Jurkat, Clone E6-1 (cell line): Measurements from ENCODE around the gene CBY2. TPM values are rescaled to one million over a fixed set of nuclear protein-coding genes. Genes with fewer than 3 reads are reported as not detected.
"Not testable (repeated sequence)": the region's sequence is repeated elsewhere in the genome, so short reads cannot be mapped to it uniquely, and the experiment has no call there.

Experiments
- DNase-seq: peaks from one replicate; pipeline ENCODE4 v3.0.0-alpha.2; 2011; ENCODE audit warnings: low read depth, low spot score
- H3K4me3 ChIP-seq: 2 replicates; pipeline ENCODE4 v1.5.1; 2011; ENCODE audit warnings: mild to moderate bottlenecking, low read length, control low read depth, moderate library complexity
- polyA plus RNA-seq: library from polyadenylated mRNA; unstranded; fragments of >200 nt; gene quantifications from one replicate; pipeline ENCODE4 v1.2.1, GENCODE V29; 2012; ENCODE audit warnings: missing spikeins; ENCODE audit not compliant: insufficient read length, insufficient read depth

The CBY2 gene, protein sequence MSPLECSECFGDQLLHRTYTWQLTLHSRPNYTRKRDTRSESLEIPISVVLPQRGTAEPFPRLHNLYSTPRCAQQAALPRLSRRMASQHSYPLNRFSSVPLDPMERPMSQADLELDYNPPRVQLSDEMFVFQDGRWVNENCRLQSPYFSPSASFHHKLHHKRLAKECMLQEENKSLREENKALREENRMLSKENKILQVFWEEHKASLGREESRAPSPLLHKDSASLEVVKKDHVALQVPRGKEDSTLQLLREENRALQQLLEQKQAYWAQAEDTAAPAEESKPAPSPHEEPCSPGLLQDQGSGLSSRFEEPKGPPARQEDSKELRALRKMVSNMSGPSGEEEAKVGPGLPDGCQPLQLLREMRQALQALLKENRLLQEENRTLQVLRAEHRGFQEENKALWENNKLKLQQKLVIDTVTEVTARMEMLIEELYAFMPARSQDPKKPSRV
- not detected for polyA plus RNA-seq

DNA sequence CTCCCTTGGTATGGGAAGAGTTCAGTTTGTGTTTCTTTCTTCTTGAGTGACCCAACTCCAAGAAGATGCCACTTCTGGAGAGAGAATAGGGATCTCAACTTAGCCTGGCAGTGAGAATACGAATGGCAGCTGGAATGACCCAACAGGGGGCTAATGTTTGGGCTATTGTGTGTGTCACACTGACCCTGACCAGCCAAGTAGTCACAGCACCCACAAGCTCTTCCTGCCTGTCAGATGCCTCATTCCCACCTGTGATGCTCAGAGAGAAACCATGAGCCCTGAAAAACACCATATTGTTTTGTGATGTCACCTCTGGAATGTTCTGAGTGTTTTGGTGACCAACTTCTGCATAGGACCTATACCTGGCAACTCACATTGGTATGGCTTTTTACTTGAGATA lies at the start of gene CBY2:
CBY2 (plus strand) TSS at position 233 of the 400 bp plus-strand sequence; CDS start at position 304, 71 bp downstream.
- DNase-seq = no peak
- no peak within 1 kb of the TSS for H3K4me3 ChIP-seq

DNA sequence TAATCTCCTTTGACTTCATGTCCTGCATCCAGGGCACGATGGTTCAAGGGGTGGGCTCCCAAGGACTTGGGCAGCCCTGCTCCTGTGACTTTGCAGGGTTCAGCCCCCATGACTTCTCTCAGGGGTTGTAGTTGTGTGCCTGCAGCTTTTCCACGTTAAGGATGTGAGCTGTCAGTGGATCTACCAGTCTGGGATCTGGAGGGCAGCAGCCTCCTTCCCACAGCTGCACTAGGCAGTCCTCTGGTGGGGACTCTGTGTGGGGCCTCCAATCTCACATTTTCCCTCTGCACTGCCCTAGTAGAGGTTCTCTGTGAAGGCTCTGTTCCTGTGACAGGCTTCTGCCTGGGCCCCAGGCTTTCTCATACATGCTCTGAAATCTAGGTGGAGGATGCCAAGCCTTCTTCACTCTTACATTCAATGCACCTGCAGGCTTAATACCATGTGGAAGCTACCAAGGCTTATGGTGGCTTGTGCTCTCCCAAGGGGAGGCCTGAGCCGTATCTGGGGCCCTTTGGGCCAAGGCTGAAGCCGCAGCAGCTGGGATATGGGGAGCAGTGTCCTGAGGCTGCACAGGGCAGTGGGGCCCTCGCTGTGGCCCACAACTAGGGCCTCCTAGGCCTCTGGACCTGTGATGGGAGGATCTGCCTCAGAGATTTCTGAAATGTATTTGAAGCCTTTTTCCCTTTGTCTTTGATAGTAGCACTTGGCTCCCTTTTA lies 47.3 kb upstream of the CBY2 start:
- no peak for DNase-seq
- H3K4me3 ChIP-seq = no peak overlapping the region

DNA sequence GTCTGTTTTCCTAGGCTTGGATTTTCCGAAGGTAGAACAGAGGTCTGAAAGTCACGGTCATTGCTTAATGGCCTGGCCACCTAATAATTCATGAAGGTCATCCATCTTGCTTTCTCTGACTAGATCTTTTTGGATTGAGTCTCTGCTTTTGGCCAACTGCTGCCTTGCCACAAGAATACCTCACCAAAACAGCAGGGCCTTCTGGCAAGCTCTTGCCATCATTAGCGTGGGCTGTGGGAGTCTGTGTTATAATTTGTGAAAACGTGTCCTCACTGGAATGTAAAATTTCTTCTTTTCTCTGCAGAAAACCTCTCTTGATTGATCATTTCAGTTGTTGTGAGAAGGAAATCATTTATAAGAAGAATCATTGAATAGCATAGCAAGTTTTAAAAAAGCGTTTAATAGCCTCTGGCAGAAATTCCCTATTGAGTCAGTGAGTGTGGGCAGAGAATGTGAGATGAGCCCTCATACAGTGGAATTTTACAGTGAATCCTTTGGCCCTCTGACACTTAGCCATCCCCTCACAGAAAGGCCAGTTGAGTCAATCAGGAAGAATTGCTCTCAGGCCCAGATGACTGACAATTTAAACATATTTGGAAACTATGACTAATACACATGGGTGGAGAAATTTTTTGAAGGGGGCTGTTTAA lies 43.4 kb upstream of the CBY2 start:
- no peak for DNase-seq
- no peak overlapping the region for H3K4me3 ChIP-seq

DNA sequence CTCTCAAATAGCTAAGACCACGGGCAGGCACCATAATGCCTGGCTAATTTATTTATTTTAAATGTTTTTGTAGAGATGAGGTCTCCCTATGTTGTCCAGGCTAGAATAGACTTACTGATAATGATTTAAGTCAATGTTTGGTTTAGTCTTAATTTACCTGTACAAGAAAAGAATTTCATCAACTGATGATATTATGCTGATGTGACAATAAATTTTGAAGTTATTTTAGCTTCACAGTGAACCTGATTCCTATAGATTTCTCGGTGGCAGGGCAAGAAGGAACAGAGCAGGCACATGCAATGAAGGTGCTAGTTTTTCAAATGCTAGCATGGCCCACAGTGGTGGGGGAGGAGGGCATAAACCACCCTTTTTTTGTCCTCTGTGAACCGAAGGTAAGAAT lies 42.6 kb upstream of the CBY2 start:
- H3K4me3 ChIP-seq = no peak overlapping the region
- DNase-seq = no peak

DNA sequence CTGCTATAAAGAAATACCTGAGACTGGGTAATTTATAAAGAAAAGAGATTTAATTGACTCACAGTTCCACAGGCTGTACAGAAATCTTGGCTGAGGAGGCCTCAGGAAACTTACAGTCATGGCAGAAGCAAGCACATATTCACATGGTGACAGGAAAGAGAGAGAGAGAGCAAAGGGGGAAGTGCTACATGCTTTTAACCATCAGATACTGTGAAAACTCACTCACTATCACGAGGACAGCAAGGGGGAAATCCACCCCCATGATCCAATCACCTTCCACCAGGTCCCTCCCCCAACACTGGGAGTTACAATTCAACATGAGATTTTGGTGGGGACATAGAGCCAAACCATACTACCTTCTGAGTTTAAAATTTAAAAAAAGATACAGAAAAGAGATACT lies 41.7 kb upstream of the CBY2 start:
- H3K4me3 ChIP-seq, DNase-seq: not testable (repeated sequence)

DNA sequence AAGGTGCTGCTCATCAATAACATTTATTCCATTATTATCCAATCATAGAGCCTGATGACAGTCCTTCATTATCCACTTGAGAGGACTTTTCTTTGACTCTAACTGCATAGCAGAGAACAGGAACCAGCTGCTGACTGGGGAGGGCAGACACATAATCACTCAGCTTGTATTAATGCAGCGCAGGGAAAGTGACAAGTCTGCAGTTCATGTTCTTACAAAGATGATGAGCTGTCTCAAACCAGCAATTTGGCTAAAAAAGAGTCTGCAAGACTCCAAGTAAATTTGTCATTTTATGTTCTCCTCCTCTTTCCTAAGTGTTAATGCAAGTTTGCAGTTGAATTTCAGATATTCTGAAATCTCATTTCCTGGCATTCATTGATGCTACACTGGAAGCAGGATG lies 40.0 kb upstream of the CBY2 start:
- DNase-seq = no peak
- H3K4me3 ChIP-seq = no peak overlapping the region

DNA sequence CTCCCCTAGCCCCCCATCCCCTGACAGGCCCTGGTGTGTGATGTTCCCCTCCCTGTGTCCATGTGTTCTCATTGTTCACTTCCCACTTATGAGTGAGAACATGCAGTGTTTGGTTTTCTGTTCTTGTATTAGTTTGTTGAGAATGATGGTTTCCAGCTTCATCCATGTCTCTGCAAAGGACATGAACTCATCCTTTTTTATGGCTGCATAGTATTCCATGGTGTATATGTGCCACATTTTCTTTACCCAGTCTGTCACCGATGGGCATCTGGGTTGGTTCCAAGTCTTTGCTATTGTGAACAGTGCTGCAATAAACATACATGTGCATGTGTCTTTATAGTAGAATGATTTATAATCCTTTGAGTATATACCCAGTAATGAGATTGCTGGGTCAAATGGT lies 39.2 kb upstream of the CBY2 start:
- not testable (repeated sequence) for DNase-seq, H3K4me3 ChIP-seq

DNA sequence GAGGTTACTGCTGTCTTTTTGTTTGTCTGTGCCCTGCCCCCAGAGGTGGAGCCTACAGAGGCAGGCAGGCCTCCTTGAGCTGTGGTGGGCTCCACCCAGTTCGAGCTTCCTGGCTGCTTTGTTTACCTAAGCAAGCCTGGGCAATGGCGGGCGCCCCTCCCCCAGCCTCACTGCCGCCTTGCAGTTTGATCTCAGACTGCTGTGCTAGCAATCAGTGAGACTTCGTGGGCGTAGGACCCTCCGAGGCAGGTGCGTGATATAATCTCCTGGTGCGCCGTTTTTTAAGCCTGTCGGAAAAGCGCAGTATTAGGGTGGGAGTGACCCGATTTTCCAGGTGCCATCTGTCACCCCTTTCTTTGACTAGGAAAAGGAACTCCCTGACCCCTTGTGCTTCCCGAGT lies 32.5 kb upstream of the CBY2 start:
- not testable (repeated sequence) for DNase-seq, H3K4me3 ChIP-seq

DNA sequence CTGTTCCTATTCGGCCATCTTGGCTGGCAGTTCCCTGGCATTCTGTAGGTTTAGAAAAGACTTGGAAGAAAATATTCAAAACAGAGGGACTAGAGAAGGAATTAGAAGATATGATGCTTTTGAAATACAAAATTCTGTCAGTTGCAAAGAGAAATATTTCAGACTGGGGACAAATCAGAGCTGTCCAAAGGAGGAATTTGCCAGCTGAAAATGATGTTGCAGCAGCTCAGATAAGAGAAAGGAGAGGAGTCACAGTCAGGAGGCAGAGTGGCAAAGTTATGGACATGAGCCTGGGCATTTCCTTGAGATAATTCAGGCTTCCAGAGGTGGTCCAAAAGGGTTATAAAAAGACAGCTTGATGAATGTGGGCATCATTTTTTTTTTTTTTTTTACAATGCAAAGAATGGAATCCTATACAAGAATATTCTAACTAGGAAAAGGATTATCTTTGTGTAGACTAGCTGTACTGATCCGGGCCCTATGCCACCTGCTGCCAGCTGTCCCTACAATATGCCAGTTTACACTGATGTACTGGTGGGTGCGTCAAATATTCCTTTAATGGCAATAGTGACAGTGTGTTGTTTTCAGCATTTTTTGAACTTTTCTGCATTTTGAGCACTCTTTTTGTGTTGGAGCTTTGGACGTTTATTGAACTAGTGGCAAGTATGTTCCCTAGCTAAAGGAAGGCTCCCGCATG lies 31.8 kb upstream of the CBY2 start:
- no peak for DNase-seq
- no peak overlapping the region for H3K4me3 ChIP-seq

DNA sequence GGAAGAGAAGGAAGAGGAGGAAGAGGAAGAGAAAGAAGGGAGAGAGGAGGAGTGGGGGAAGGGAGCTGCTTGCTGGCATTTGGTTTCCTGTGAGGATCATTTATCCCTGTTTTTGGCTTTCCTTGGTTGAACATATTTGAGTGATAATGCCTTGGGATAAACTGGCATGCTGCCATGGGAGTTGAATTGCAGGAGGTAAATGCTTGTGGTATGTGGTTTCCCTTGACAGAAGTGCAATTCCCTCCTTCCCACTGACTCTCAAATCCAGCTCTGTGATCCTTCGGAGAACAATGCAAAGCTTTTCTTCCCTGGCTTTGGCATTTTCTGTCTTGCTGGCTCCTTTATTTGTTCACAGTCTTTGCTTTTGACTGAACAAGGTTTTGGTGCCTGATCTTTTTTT lies 27.2 kb upstream of the CBY2 start:
- no peak overlapping the region for H3K4me3 ChIP-seq
- DNase-seq = no peak

DNA sequence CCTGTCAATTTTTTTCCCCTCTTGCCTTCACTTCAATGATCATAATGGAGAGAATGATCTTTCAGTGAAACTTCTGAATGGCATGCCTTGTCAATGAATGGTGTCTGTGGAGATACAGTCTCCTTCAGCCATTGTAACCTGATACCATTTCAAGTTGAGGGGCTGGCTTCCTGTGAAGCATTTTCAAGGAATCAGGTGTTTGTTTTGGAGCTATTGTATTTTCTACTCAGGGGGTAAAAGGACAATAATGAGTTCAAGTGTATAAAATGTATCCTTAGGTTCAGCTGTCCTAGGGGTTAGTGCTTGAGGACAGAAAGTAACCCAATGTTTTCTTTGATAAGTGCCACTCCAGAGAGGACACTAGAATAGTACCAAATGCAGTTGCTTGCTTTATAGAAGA lies 23.8 kb upstream of the CBY2 start:
- H3K4me3 ChIP-seq = no peak overlapping the region

DNA sequence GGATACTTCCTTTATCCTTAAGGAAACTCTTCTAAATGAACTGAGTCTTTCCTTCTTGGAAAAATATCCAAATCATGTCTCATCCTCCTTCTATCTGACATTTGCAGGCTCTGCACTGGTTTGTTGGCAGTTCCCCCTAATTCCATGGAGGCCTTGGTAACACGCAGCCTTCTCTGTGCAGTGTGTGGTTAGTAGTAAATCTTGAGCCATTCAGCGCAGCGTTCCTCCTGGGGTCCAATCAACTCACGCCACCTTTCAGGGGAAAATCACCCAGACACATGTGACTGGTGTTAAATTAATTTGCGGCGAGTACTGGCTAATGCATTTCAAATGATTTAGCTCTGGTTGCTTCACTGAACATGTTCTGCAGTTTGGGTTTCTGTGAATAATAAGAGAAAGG lies 21.0 kb upstream of the CBY2 start:
- DNase-seq = no peak
- no peak overlapping the region for H3K4me3 ChIP-seq

More for the DNA sequence above, 23.8 kb upstream of the CBY2 start:
- no peak for DNase-seq

DNA sequence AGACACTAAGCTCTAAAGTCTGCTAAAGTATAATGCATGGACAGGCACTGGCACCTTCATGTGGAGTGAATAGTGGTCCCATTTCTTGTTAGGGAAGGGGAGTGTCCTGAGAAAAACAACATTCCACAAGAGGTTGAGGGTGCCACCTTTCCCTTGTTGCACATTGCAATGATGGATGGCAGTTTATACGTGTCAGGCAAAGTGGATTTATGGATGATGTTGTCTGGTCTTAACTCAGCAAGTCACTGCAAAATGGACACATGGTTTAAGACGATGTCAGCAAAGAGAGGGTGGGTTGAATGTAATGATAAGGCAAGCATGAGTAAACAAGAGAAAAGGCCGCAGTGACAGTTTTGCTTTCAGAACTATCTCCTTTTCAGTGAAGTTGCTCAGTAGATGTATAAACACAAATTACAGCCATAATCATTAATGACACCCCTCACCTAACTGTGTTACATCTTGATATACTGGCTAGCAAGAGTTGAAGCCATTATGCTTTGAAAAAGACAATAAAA lies 19.6 kb upstream of the CBY2 start:
- DNase-seq = no peak
- H3K4me3 ChIP-seq = no peak overlapping the region

DNA sequence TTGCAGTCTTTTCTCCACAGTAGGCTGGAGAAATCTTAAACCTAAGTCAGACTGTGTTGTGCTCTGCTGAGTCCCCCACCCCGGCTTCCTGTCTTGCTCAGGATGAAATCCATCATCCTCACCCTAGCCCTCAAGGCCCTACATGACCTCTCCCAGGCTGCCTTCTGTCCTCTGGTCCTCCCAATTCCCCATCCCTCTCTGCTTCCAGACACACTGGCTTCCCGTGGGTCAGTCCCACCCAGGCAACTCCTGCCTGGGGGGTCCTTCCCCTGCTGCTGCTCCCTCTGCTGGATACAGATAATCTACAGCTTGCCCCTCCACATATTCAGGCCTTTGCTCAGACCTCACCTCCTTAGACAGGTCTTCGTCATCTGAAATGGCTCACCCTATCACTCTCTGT lies 18.4 kb upstream of the CBY2 start:
- no peak overlapping the region for H3K4me3 ChIP-seq
- no peak for DNase-seq

DNA sequence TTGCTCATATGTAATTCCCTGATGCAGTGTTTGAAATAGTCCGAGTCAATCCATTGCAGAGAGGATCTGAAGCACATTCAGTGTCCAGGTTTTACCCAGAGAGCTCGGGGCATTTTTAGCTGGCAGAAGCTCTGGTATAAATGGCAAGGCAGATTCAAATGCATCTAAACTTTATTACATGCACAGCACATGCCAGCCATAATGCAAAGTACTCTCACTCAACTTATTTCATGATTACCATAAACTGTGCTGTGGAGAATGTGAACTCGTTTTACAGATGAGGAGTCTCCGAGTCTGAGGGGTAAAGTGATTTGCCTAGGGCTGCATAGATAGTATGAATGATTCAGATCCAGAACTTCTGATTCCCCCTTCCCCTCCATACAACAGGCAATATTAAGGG lies 13.5 kb upstream of the CBY2 start:
- H3K4me3 ChIP-seq = no peak overlapping the region
- DNase-seq = no peak

DNA sequence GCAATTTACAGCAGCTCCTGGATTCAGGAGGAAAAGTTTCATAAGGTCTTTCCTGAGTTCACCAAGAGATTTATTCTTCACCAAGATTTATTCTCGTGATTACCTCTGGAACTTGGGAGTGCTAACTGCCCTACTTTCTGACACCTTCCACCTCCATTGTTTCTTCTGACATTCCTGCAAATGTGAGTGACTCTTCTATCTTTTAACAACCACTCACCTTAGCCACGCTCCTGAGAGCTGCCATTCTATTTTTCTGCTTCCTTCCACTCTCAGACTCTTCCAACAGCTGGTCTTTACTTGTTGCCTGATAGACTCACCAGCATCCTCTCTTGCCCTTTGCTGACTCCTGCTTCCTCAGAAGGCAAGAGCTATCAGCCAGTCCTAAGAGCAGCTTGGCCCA lies 11.5 kb upstream of the CBY2 start:
- DNase-seq = no peak
- no peak overlapping the region for H3K4me3 ChIP-seq

DNA sequence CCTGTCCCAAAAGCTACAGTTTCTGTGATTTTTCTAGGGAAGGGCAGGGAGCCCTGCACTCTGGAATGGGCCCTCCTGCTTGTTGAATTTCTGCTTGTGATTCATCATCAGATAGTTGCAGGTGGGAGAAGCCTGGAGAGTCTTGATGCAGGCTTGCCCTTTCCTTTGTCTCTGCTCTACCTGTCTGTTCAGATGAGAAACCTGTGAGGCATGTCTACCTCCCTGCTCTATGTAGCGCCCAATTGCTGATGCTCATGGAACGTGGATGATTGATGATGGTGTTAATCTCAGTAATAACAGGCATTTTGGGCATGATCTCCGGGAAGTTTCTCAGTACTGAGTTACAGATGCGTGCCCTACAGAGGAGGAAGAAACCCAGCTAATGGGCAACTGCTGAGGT lies 10.9 kb upstream of the CBY2 start:
- no peak overlapping the region for H3K4me3 ChIP-seq
- DNase-seq = no peak

DNA sequence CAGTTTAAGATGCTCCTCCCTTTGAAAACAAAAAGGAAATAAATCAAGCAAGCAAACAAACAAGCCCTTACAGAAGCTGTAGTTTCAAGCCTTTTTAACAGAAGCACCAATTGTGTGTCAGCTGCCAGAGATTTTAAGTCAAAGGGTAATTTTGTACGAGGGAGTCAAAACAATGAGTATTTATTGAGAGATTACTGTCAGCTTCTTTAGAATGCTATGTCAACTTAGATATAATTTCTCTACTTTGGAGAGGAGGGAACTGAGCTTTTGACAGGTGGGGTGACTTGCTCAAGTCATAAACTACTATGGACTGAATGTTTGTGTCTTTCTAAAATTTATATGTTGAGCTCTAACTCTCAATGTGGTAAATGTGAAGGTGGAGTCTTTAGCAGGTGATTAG lies 10.5 kb upstream of the CBY2 start:
- no peak for DNase-seq
- no peak overlapping the region for H3K4me3 ChIP-seq

DNA sequence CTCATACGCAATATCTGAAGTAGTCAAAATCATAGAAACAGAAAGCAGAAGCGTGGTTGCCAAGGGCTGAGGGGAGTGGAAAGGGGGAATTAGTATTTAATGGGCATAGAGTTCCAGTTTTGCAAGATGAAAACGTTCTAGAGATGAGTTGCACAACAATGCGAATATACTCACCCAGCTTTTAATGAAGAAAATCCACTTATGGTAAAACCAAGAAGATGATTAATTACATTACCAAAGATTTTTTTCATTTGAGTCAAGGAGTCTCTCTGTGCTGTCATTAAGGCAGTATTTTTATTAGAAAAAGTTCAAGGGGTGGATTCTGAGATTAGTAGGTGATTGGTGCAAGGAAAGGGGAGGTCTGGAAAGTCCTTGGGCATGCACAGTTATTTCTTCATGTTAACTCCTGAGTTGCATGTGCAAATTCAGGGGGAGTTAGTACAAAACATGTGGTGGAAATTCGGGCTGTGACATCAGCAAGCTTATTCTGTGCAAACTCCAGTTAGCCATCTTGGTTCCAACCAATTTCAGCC lies 6.9 kb upstream of the CBY2 start:
- no peak overlapping the region for H3K4me3 ChIP-seq
- no peak for DNase-seq
